22Rv1 (cell line): ENCODE data around the gene RABEPK.

Source experiments
- ZFX ChIP-seq: fragments of 450-650 bp; IDR thresholded peaks from 2 replicates; pipeline ENCODE4 v1.6.1; 2017; ENCODE audit warnings: antibody characterized with exemption, borderline replicate concordance
- TF ChIP-seq, protein P1 (sequence below): fragments of 450-650 bp; IDR thresholded peaks from 2 replicates; pipeline ENCODE4 v1.5.1; 2017; ENCODE audit warnings: mild to moderate bottlenecking

DNA sequence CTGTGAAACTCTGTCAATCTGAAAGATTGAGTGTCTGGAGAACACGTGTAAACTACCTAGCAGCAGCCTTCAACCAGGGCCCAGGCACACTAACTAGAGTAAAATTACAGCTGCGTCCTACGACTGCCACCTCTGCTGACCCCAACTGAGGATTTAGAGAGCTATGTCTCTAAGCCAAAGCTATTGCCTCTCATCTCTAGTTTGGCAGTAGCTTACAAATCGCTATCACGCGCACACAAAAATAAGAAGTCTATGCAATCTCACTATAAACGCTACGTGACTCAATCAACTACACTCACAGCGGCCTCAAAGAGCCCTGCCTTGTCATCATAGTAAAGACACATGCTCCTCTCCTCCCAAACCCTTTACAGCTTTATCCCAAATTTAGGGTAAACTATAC is 19.5 kb upstream of the RABEPK start:
- TF ChIP-seq, protein P1, sequence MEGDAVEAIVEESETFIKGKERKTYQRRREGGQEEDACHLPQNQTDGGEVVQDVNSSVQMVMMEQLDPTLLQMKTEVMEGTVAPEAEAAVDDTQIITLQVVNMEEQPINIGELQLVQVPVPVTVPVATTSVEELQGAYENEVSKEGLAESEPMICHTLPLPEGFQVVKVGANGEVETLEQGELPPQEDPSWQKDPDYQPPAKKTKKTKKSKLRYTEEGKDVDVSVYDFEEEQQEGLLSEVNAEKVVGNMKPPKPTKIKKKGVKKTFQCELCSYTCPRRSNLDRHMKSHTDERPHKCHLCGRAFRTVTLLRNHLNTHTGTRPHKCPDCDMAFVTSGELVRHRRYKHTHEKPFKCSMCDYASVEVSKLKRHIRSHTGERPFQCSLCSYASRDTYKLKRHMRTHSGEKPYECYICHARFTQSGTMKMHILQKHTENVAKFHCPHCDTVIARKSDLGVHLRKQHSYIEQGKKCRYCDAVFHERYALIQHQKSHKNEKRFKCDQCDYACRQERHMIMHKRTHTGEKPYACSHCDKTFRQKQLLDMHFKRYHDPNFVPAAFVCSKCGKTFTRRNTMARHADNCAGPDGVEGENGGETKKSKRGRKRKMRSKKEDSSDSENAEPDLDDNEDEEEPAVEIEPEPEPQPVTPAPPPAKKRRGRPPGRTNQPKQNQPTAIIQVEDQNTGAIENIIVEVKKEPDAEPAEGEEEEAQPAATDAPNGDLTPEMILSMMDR: no peak
- no peak for TF ChIP-seq ZFX
